ENCODE data around the gene GAD1.
A peak's percentile ranks its signal among the peaks of the same experiment; 100 is the strongest.

GAD1 gene

GRCh38 chr2:170818036-170818751 lies 1.5 kb downstream of the GAD1 start:
- DNase-seq (ENCODE audit: low spot score): no peak

- DNase-seq (ENCODE audit: low spot score): no peak
Measured at GRCh38 chr2:170818752-170819470, 2.2 kb downstream of the GAD1 start.

- no peak for DNase-seq (ENCODE audit: low spot score)
Measured at GRCh38 chr2:170819680-170820664, 3.3 kb downstream of the GAD1 start.

GRCh38 chr2:170820757-170821530 lies 4.3 kb downstream of the GAD1 start:
- no peak for DNase-seq (ENCODE audit: low spot score)

- DNase-seq (ENCODE audit: low spot score): no peak
Measured at GRCh38 chr2:170821531-170822289, 5.0 kb downstream of the GAD1 start.

GRCh38 chr2:170822290-170823087 lies 5.8 kb downstream of the GAD1 start:
- no peak for DNase-seq (ENCODE audit: low spot score)

GRCh38 chr2:170823088-170823897 lies 6.6 kb downstream of the GAD1 start:
- no peak for DNase-seq (ENCODE audit: low spot score)

- DNase-seq (ENCODE audit: low spot score): no peak
Measured at GRCh38 chr2:170823898-170824215, 7.2 kb downstream of the GAD1 start.

GRCh38 chr2:170824526-170825015 lies 7.9 kb downstream of the GAD1 start:
- DNase-seq (ENCODE audit: low spot score): no peak

GRCh38 chr2:170827841-170828532 lies 11.3 kb downstream of the GAD1 start:
- DNase-seq (ENCODE audit: low spot score): no peak

GRCh38 chr2:170828533-170828916 lies 11.8 kb downstream of the GAD1 start:
- DNase-seq (ENCODE audit: low spot score): no peak

GRCh38 chr2:170829036-170829435 lies 12.3 kb downstream of the GAD1 start:
- no peak for DNase-seq (ENCODE audit: low spot score)

- DNase-seq (ENCODE audit: low spot score): no peak
Measured at GRCh38 chr2:170830166-170830565, 13.5 kb downstream of the GAD1 start.

- no peak for DNase-seq (ENCODE audit: low spot score)
Measured at GRCh38 chr2:170831115-170831514, 14.4 kb downstream of the GAD1 start.

- DNase-seq (ENCODE audit: low spot score): no peak
Measured at GRCh38 chr2:170836027-170836426, 19.3 kb downstream of the GAD1 start.

GRCh38 chr2:170840717-170841210 lies 24.1 kb downstream of the GAD1 start:
- DNase-seq (ENCODE audit: low spot score): no peak

- DNase-seq (ENCODE audit: low spot score): no peak
Measured at GRCh38 chr2:170842785-170843184, 26.1 kb downstream of the GAD1 start.

GRCh38 chr2:170843656-170844055 lies 27.0 kb downstream of the GAD1 start:
- peak; percentile 43 for DNase-seq (ENCODE audit: low spot score)

All from SW480 (cell line).